ENCODE results near the gene ZNF527. TPM values are rescaled to one million over a fixed set of nuclear protein-coding genes. Genes with fewer than 3 reads are reported as not detected.

ZNF527 gene
- total RNA-seq, 1 experiment from 2014 or later = 2.0 TPM

DNA sequence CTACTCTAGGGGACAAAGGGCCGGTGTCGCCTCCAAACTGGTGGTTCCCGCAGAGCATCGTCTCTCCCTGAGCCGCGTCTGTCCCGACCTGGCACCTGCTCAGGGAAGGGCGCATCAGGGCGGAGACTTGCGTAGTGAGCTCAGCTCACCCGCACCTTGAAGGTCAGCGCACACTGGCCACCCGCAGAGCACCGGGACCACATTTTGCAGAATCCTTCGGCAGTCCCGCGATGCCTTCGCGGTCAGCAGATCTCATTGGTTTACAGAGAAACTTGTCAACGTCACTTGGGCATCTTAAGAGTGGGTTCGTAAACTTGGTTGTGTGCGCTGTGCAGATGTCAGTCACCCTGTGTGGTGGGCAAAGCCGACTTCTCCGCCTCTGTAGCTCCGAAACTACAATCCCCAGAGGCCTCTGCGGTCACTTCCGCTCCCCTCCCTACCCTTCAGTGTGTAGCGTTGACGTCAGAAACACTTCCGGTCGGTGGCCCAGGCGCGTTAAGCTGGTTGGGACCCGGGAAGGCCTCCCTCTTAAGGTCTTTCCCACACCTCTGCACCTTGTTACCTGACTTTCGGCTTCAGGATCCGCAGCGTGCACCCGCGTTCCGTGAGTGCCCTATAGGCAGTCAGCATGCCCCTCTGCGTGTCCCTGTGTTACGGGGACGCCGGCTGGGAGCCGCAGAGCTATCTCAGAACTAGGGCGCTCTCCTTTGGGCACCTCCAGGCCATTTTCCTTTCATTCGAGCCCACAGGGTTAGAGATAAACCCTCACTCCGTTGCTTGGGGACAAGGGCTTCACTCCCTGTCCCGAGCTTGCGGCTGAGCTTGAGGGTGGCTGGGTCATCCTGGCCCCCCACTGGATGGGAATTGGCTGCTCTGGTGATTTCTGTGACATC lies 36.5 kb upstream of the ZNF527 start:
- TF ChIP-seq EGR1 (IDR thresholded peaks at IDR 0.05; ENCODE audit: low read depth) (no peak), FOSL1 (IDR thresholded peaks at IDR 0.05; ENCODE audit: low read depth) (no peak), EZH2 (IDR thresholded peaks at IDR 0.05) (no peak), TCF7L2 (IDR thresholded peaks at IDR 0.05; ENCODE audit: borderline replicate concordance, extremely low read depth, insufficient read depth, insufficient read length) (no peak), CEBPB (IDR thresholded peaks at IDR 0.05; ENCODE audit: low read depth) (no peak), SP1 (IDR thresholded peaks at IDR 0.05; ENCODE audit: low read depth) (no peak), SRF (IDR thresholded peaks at IDR 0.05; ENCODE audit: low read depth) (no peak), POLR2A (IDR thresholded peaks at IDR 0.05; ENCODE audit: borderline replicate concordance, extremely low read depth, insufficient read depth, insufficient read length) (no peak), ELF1 (IDR thresholded peaks at IDR 0.05; ENCODE audit: borderline replicate concordance, low read depth) (no peak), POLR2AphosphoS5 (IDR thresholded peaks at IDR 0.05; ENCODE audit: low read depth, low read length) (no peak), JUND (IDR thresholded peaks at IDR 0.05) (no peak), SIN3A (IDR thresholded peaks at IDR 0.05; ENCODE audit: low read depth) (no peak), ZNF274 (IDR thresholded peaks at IDR 0.05; ENCODE audit: low read depth, low read length) (no peak), RAD21 (IDR thresholded peaks at IDR 0.05; ENCODE audit: low read depth) (no peak)
- Histone ChIP-seq H3K4me2 (ENCODE audit: low read length) (no peak overlapping the region), H3K9me3 (ENCODE audit: control insufficient read depth in 1 of 2, insufficient read depth in 1 of 2, low read depth in 1 of 2, low read length in 2 of 2) (peaks cover 0 to 4% of the 10 kb centered on the region in 2 experiments; a peak in 1 of 4 replicates), H3K4me3 (replicated peaks in 1 of 2; ENCODE audit: low read depth in 1 of 2, low read length in 2 of 2) (no peak overlapping the region), H3K9ac (ENCODE audit: low read length) (no peak overlapping the region), H3K27ac (ENCODE audit: low read depth, low read length) (no peak overlapping the region), H2AFZ (ENCODE audit: low read depth, low read length, poor library complexity, severe bottlenecking) (no peak overlapping the region), H4K20me1 (ENCODE audit: insufficient read depth) (no peaks in the 10 kb centered on the region), H3K79me2 (ENCODE audit: insufficient read depth, low read length) (0 out of 2 replicates have a peak, but pooled peaks cover 3% of the 10 kb centered on the region), H3K27me3 (ENCODE audit: insufficient read depth, low read length) (no peaks in the 10 kb centered on the region), H3K9me2 (ENCODE audit: insufficient read depth) (no peaks in the 10 kb centered on the region), H3K4me1 (ENCODE audit: control insufficient read depth in 1 of 2, insufficient read depth in 2 of 2, low read length in 2 of 2) (no peaks in the 10 kb centered on the region), H3K36me3 (ENCODE audit: control insufficient read depth in 1 of 2, insufficient read depth in 2 of 2, low read length in 2 of 2) (peaks cover 5 to 23% of the 10 kb centered on the region in 2 experiments; a peak in 3 of 4 replicates)
- DNase-seq (ENCODE audit: low read depth, low spot score) (no peak), ATAC-seq (no peak)
- no TSS peak for BruUV-seq (replicated peaks)
- ChIA-PET RAD21 (ENCODE audit: low non-redundant PET in 1 of 2, low total read pairs in 2 of 2, uncharacterized antibody in 2 of 2, unreplicated experiment in 2 of 2) (no interaction called here), POLR2A (no interaction called here), CTCF (no interaction called here)
- intact Hi-C loops (cut with micrococcal nuclease) = no loop called here
